Stimulated activated CD4-positive, alpha-beta T cell treated with anti-CD3 and anti-CD28 coated beads, TNF-alpha, amount 100 ng/mL, for 48 hours (primary cell): Measurements from ENCODE around the gene CFAP298.
"Not testable (repeated sequence)": the region's sequence is repeated elsewhere in the genome, so short reads cannot be mapped to it uniquely, and the experiment has no call there.

Experiments
- DNase-seq, 3 donors: peaks; one replicate each; pipeline ENCODE4 v3.0.0-alpha.2; 2020; ENCODE audit warnings: low read depth in 3 of 3

The CFAP298 gene

GRCh38 chr21:32612075-32612998 is at the start of gene CFAP298:
Gene CFAP298, minus strand, starts transcription at chr21:32612377. Its CDS starts 134 bp downstream, at chr21:32612243.
- peak; percentile 67 to 85 (median 76) for DNase-seq

GRCh38 chr21:32661026-32661782 is 49.0 kb upstream of the CFAP298 start:
- DNase-seq, result not testable (repeated sequence)

GRCh38 chr21:32658524-32658923 is 46.3 kb upstream of the CFAP298 start:
- no peak for DNase-seq

GRCh38 chr21:32653326-32653901 is 41.2 kb upstream of the CFAP298 start:
- DNase-seq, result peak in 1 of 3 donors; percentile 19

- no peak for DNase-seq
Measured at GRCh38 chr21:32648165-32648564, 36.0 kb upstream of the CFAP298 start.

GRCh38 chr21:32645261-32646182 is 33.3 kb upstream of the CFAP298 start:
- DNase-seq, result no peak

- DNase-seq, result no peak
Measured at GRCh38 chr21:32641710-32642698, 29.8 kb upstream of the CFAP298 start.

- no peak for DNase-seq
Measured at GRCh38 chr21:32626621-32627196, 14.5 kb upstream of the CFAP298 start.

- not testable (repeated sequence) for DNase-seq
Measured at GRCh38 chr21:32618218-32618617, 6.0 kb upstream of the CFAP298 start.

GRCh38 chr21:32613436-32614043 is 1.4 kb upstream of the CFAP298 start:
- no peak for DNase-seq

GRCh38 chr21:32612999-32613337 is 791 bp upstream of the CFAP298 start:
- DNase-seq, result no peak

- peak in 2 of 3 donors; percentile 10 to 21 for DNase-seq
Measured at GRCh38 chr21:32611471-32611997, 643 bp downstream of the CFAP298 start.

- not testable (repeated sequence) for DNase-seq
Measured at GRCh38 chr21:32610940-32611339, 1.2 kb downstream of the CFAP298 start.

GRCh38 chr21:32608851-32609250 is 3.3 kb downstream of the CFAP298 start:
- no peak for DNase-seq

GRCh38 chr21:32605469-32605868 is 6.7 kb downstream of the CFAP298 start:
- DNase-seq, result no peak

GRCh38 chr21:32604464-32604863 is 7.7 kb downstream of the CFAP298 start:
- DNase-seq, result no peak

GRCh38 chr21:32603131-32603530 is 9.0 kb downstream of the CFAP298 start:
- no peak for DNase-seq

- DNase-seq, result no peak
Measured at GRCh38 chr21:32602099-32602498, 10.1 kb downstream of the CFAP298 start.

GRCh38 chr21:32599526-32599925 is 12.7 kb downstream of the CFAP298 start:
- DNase-seq, result no peak
